ENCODE results near the gene SORBS2.

Gene SORBS2

GRCh38 chr4:185822791-185823190 lies 10.8 kb upstream of the SORBS2 start:
- no peaks in the 10 kb centered on the region for H3K9me2 ChIP-seq (replicated peaks; ENCODE audit: low read depth, low read length)
- TF ChIP-seq CTCF (conservative IDR thresholded peaks at IDR 0.05; ENCODE audit: low read length) (no peak), EZH2phosphoT487 (IDR thresholded peaks at IDR 0.05; ENCODE audit: borderline replicate concordance) (no peak)
- no peaks in the 10 kb centered on the region for H4K20me1 ChIP-seq (ENCODE audit: insufficient read depth, low read length, poor library complexity, severe bottlenecking)
- no peaks in the 10 kb centered on the region for H3K4me1 ChIP-seq (ENCODE audit: insufficient read depth, low read length, poor library complexity, severe bottlenecking)
- H3K4me3 ChIP-seq (ENCODE audit: low read length, poor library complexity, severe bottlenecking): no peak overlapping the region
- no peaks in the 10 kb centered on the region for H3F3A ChIP-seq (ENCODE audit: low read depth)
- H3K79me2 ChIP-seq (ENCODE audit: insufficient read depth, low read length): no peaks in the 10 kb centered on the region
- no peaks in the 10 kb centered on the region for H3K36me3 ChIP-seq (ENCODE audit: insufficient read depth, low read length)
- H3K9me3 ChIP-seq (ENCODE audit: insufficient read depth, low read depth, low read length): no peaks in the 10 kb centered on the region
- no peak overlapping the region for H2AFZ ChIP-seq (ENCODE audit: low read length)
- H3K27me3 ChIP-seq (ENCODE audit: insufficient read depth, low read length, poor library complexity, severe bottlenecking): no peaks in the 10 kb centered on the region
- H3K4me2 ChIP-seq (ENCODE audit: low read depth, low read length, poor library complexity, severe bottlenecking): no peak overlapping the region
- H3K9ac ChIP-seq (ENCODE audit: low read depth, low read length, poor library complexity, severe bottlenecking): no peak overlapping the region

GRCh38 chr4:185821029-185821419 lies 9.0 kb upstream of the SORBS2 start:
- H2AFZ ChIP-seq (ENCODE audit: low read length): no peak overlapping the region

GRCh38 chr4:185820146-185821028 lies 8.4 kb upstream of the SORBS2 start:
- H3K4me2 ChIP-seq (ENCODE audit: low read depth, low read length, poor library complexity, severe bottlenecking): no peak overlapping the region
- H2AFZ ChIP-seq (ENCODE audit: low read length): no peak overlapping the region

More at GRCh38 chr4:185821029-185821419, 9.0 kb upstream of the SORBS2 start:
- Histone ChIP-seq H4K20me1 (ENCODE audit: insufficient read depth, low read length, poor library complexity, severe bottlenecking) (no peaks in the 10 kb centered on the region), H3F3A (ENCODE audit: low read depth) (no peaks in the 10 kb centered on the region), H3K27me3 (ENCODE audit: insufficient read depth, low read length, poor library complexity, severe bottlenecking) (no peaks in the 10 kb centered on the region), H3K4me2 (ENCODE audit: low read depth, low read length, poor library complexity, severe bottlenecking) (no peak overlapping the region), H3K9ac (ENCODE audit: low read depth, low read length, poor library complexity, severe bottlenecking) (no peak overlapping the region), H3K79me2 (ENCODE audit: insufficient read depth, low read length) (no peaks in the 10 kb centered on the region), H3K4me1 (ENCODE audit: insufficient read depth, low read length, poor library complexity, severe bottlenecking) (no peaks in the 10 kb centered on the region), H3K36me3 (ENCODE audit: insufficient read depth, low read length) (no peaks in the 10 kb centered on the region), H3K9me3 (ENCODE audit: insufficient read depth, low read depth, low read length) (no peaks in the 10 kb centered on the region), H3K4me3 (ENCODE audit: low read length, poor library complexity, severe bottlenecking) (no peak overlapping the region), H3K9me2 (replicated peaks; ENCODE audit: low read depth, low read length) (no peaks in the 10 kb centered on the region)
- TF ChIP-seq EZH2phosphoT487 (IDR thresholded peaks at IDR 0.05; ENCODE audit: borderline replicate concordance) (no peak), CTCF (conservative IDR thresholded peaks at IDR 0.05; ENCODE audit: low read length) (no peak)

More at GRCh38 chr4:185820146-185821028, 8.4 kb upstream of the SORBS2 start:
- no peak for TF ChIP-seq CTCF (conservative IDR thresholded peaks at IDR 0.05; ENCODE audit: low read length)
- TF ChIP-seq EZH2phosphoT487 (IDR thresholded peaks at IDR 0.05; ENCODE audit: borderline replicate concordance): no peak
- H3K4me3 ChIP-seq (ENCODE audit: low read length, poor library complexity, severe bottlenecking): no peak overlapping the region
- H3K9me3 ChIP-seq (ENCODE audit: insufficient read depth, low read depth, low read length): no peaks in the 10 kb centered on the region
- no peaks in the 10 kb centered on the region for H3K4me1 ChIP-seq (ENCODE audit: insufficient read depth, low read length, poor library complexity, severe bottlenecking)
- H3F3A ChIP-seq (ENCODE audit: low read depth): no peaks in the 10 kb centered on the region
- no peak overlapping the region for H3K9ac ChIP-seq (ENCODE audit: low read depth, low read length, poor library complexity, severe bottlenecking)
- no peaks in the 10 kb centered on the region for H4K20me1 ChIP-seq (ENCODE audit: insufficient read depth, low read length, poor library complexity, severe bottlenecking)
- no peaks in the 10 kb centered on the region for H3K27me3 ChIP-seq (ENCODE audit: insufficient read depth, low read length, poor library complexity, severe bottlenecking)
- H3K36me3 ChIP-seq (ENCODE audit: insufficient read depth, low read length): no peaks in the 10 kb centered on the region
- H3K9me2 ChIP-seq (replicated peaks; ENCODE audit: low read depth, low read length): no peaks in the 10 kb centered on the region
- H3K79me2 ChIP-seq (ENCODE audit: insufficient read depth, low read length): no peaks in the 10 kb centered on the region

Measured in Loucy (cell line).